H1 (cell line): ENCODE results near the gene TCERG1L. TPM values are rescaled to one million over a fixed set of nuclear protein-coding genes. Genes with fewer than 3 reads are reported as not detected.

Experiments used
- CTCF ChIA-PET: fragments of 300-600 bp; sonication (Branson Sonifier 250); formaldehyde crosslinking; loops from one replicate; lab custom pipeline; 2021; ENCODE audit not compliant: partially characterized antibody; lab: Charles Lee
- POLR2A ChIA-PET: fragments of 300-600 bp; sonication (Branson Sonifier 250); formaldehyde crosslinking; loops from one replicate; lab custom pipeline; 2021; ENCODE audit warnings: inconsistent platforms; ENCODE audit not compliant: partially characterized antibody; lab: Charles Lee
- DNase-seq, 2 experiments: peaks; one replicate each; pipeline versions ENCODE4 v3.0.0 to v3.0.0-alpha.2; 2010 to 2022; ENCODE audit warnings: low spot score in 2 of 2, low read depth in 1 of 2, mixed read lengths in 1 of 2
- FAIRE-seq: peaks from 2 replicates; lab custom pipeline; 2011; peaks lifted over from hg19 to GRCh38; lab: Jason Lieb, UNC
- H2AFZ ChIP-seq: 2 replicates; pipeline ENCODE4 v1.8.1; 2012; ENCODE audit warnings: low read length, inconsistent platforms
- H2AK5ac ChIP-seq: 2 replicates; pipeline ENCODE4 v1.6.1; 2013; ENCODE audit warnings: low read depth, low read length
- H2BK120ac ChIP-seq: replicated peaks from 2 replicates; pipeline ENCODE3; 2013; ENCODE audit warnings: low read depth, low read length, inconsistent platforms
- H2BK12ac ChIP-seq: 2 replicates; pipeline ENCODE4 v1.6.1; 2013; ENCODE audit warnings: low read depth, low read length
- H2BK15ac ChIP-seq: 2 replicates; pipeline ENCODE4 v1.6.1; 2013; ENCODE audit warnings: low read length
- H2BK20ac ChIP-seq: 2 replicates; pipeline ENCODE4 v1.6.1; 2013; ENCODE audit warnings: low read length
- H2BK5ac ChIP-seq: 2 replicates; pipeline ENCODE4 v1.6.1; 2013; ENCODE audit warnings: low read depth, low read length
- H3K14ac ChIP-seq: 2 replicates; pipeline ENCODE4 v1.6.1; 2013; ENCODE audit warnings: inconsistent platforms; ENCODE audit not compliant: insufficient read length
- H3K18ac ChIP-seq: 2 replicates; pipeline ENCODE4 v1.6.1; 2013; ENCODE audit warnings: low read length; ENCODE audit errors: extremely low read depth
- H3K23ac ChIP-seq: 2 replicates; pipeline ENCODE4 v1.6.1; 2013; ENCODE audit warnings: inconsistent platforms; ENCODE audit not compliant: insufficient read length
- H3K23me2 ChIP-seq: 2 replicates; pipeline ENCODE4 v1.6.1; 2013; ENCODE audit warnings: low read depth, low read length
- H3K27ac ChIP-seq: 2 replicates; pipeline ENCODE4 v1.6.1; 2011; ENCODE audit warnings: low read depth, low read length, inconsistent platforms
- H3K27me3 ChIP-seq, 4 experiments: replicated peaks in 1 of 4; 1 replicate in 1 of 4; 2 replicates in 3 of 4; pipeline versions ENCODE4 v1.6.1 to v1.8.1; 2011 to 2013; ENCODE audit warnings: low read length in 3 of 4, mild to moderate bottlenecking in 3 of 4, inconsistent platforms in 2 of 4, mixed read lengths in 2 of 4, moderate library complexity in 1 of 4; ENCODE audit not compliant: control insufficient read depth in 3 of 4, insufficient read depth in 3 of 4; ENCODE audit errors: extremely low read depth in 1 of 4
- H3K36me3 ChIP-seq, 4 experiments: 2 replicates each; pipeline versions ENCODE4 v1.6.1 to v1.8.1; 2011 to 2013; ENCODE audit warnings: mild to moderate bottlenecking in 4 of 4, low read length in 3 of 4, moderate library complexity in 2 of 4, control low read depth in 1 of 4, inconsistent platforms in 1 of 4; ENCODE audit not compliant: insufficient read depth in 4 of 4, control insufficient read depth in 2 of 4
- H3K4ac ChIP-seq: replicated peaks from 2 replicates; pipeline ENCODE3; 2013; ENCODE audit warnings: low read length, low read depth, mixed read lengths, inconsistent platforms; ENCODE audit not compliant: insufficient read length
- H3K4me1 ChIP-seq, 4 experiments: replicated peaks in 1 of 4; 1 replicate in 1 of 4; 2 replicates in 3 of 4; pipeline versions ENCODE4 v1.6.1 to v1.8.1; 2011 to 2013; ENCODE audit warnings: low read length in 3 of 4, inconsistent platforms in 2 of 4, mixed read lengths in 1 of 4; ENCODE audit not compliant: insufficient read depth in 4 of 4, control insufficient read depth in 3 of 4
- H3K4me2 ChIP-seq, 2 experiments: 2 replicates each; pipeline versions ENCODE4 v1.6.1 to v1.8.1; 2011 to 2013; ENCODE audit warnings: low read depth in 2 of 2, low read length in 2 of 2, control low read depth in 1 of 2, inconsistent platforms in 1 of 2, mild to moderate bottlenecking in 1 of 2; ENCODE audit not compliant: insufficient read depth in 1 of 2
- H3K4me3 ChIP-seq, 4 experiments: fragments of 200-600, 300-600 bp in 1 of 4; sonication (generic), shearing (Covaris generic), sonication (Bioruptor Twin) in 1 of 4; 2 replicates each; pipeline versions ENCODE4 v1.5.1 to v1.8.1; 2011 to 2016; ENCODE audit warnings: low read length in 4 of 4, low read depth in 3 of 4, control low read depth in 2 of 4, inconsistent platforms in 2 of 4, mild to moderate bottlenecking in 2 of 4, mixed read lengths in 1 of 4, moderate library complexity in 1 of 4; ENCODE audit not compliant: insufficient read depth in 2 of 4; ENCODE audit errors: extremely low read depth in 1 of 4
- H3K56ac ChIP-seq: replicated peaks from 2 replicates; pipeline ENCODE3; 2013; ENCODE audit warnings: low read depth, mild to moderate bottlenecking, mixed read lengths, low read length, inconsistent platforms; ENCODE audit not compliant: insufficient read length
- H3K79me1 ChIP-seq: 2 replicates; pipeline ENCODE4 v1.6.1; 2013; ENCODE audit warnings: low read depth, low read length, control low read depth
- H3K79me2 ChIP-seq, 2 experiments: 2 replicates each; pipeline versions ENCODE4 v1.6.1 to v1.8.1; 2012 to 2013; ENCODE audit warnings: low read length in 2 of 2, mild to moderate bottlenecking in 2 of 2, inconsistent platforms in 1 of 2; ENCODE audit not compliant: insufficient read depth in 2 of 2, control insufficient read depth in 1 of 2
- H3K9ac ChIP-seq, 4 experiments: replicated peaks in 1 of 4; 1 replicate in 1 of 4; 2 replicates in 3 of 4; pipeline versions ENCODE4 v1.6.1 to v1.8.1; 2011 to 2013; ENCODE audit warnings: low read depth in 3 of 4, low read length in 3 of 4, control low read depth in 2 of 4, mild to moderate bottlenecking in 2 of 4, moderate library complexity in 2 of 4, inconsistent platforms in 1 of 4; ENCODE audit errors: extremely low read depth in 1 of 4
- H3K9me3 ChIP-seq, 2 experiments: 2 replicates each; pipeline versions ENCODE4 v1.6.1 to v1.8.1; 2012 to 2013; ENCODE audit warnings: mild to moderate bottlenecking in 2 of 2, moderate library complexity in 2 of 2, control low read depth in 1 of 2, inconsistent platforms in 1 of 2, low read depth in 1 of 2, low read length in 1 of 2, mixed read lengths in 1 of 2; ENCODE audit not compliant: insufficient read depth in 2 of 2
- H4K20me1 ChIP-seq, 2 experiments: replicated peaks in 1 of 2; 2 replicates each; pipeline versions ENCODE3 to v1.8.1; 2011 to 2013; ENCODE audit warnings: inconsistent platforms in 2 of 2, low read length in 2 of 2, mild to moderate bottlenecking in 1 of 2; ENCODE audit not compliant: insufficient read depth in 2 of 2, control insufficient read depth in 1 of 2
- H4K5ac ChIP-seq: 2 replicates; pipeline ENCODE4 v1.6.1; 2013; ENCODE audit warnings: low read length, low read depth, mixed read lengths, inconsistent platforms; ENCODE audit not compliant: insufficient read length
- H4K8ac ChIP-seq: 2 replicates; pipeline ENCODE4 v1.8.0; 2013; ENCODE audit warnings: mild to moderate bottlenecking, moderate library complexity, low read length, inconsistent platforms; ENCODE audit not compliant: insufficient read depth; ENCODE audit errors: extremely low read depth
- H4K91ac ChIP-seq: replicated peaks from 2 replicates; pipeline ENCODE3; 2013; ENCODE audit warnings: low read length, mixed read lengths, inconsistent platforms; ENCODE audit not compliant: insufficient read length
- SIX5 ChIP-seq: IDR thresholded peaks from 2 replicates; pipeline ENCODE4 v1.6.1; 2011; ENCODE audit warnings: mild to moderate bottlenecking, low read depth, low read length
- TEAD4 ChIP-seq: IDR thresholded peaks from 2 replicates; pipeline ENCODE4 v1.6.1; 2012; ENCODE audit warnings: low read depth, low read length, inconsistent platforms, mixed read lengths
- WGBS, 2 experiments: shearing (Covaris generic) in 1 of 2; methylation state at CpG; one replicate each; pipeline versions ENCODE4 v1.1.6 to v1.1.7; 2013 to 2015; ENCODE audit warnings: low lambda C conversion rate in 2 of 2, mixed read lengths in 2 of 2, inconsistent platforms in 1 of 2, low coverage in 1 of 2, missing lambda C conversion rate in 1 of 2; ENCODE audit not compliant: insufficient replicate concordance in 2 of 2, insufficient coverage in 1 of 2, insufficient read length in 1 of 2; ENCODE audit errors: extremely low coverage in 1 of 2, missing lambda C conversion rate in 1 of 2; 5-methylcytosine and 5-hydroxymethylcytosine counted together
- polyA plus RNA-seq, 7 experiments: library from polyadenylated mRNA; depleted of rRNA in 3 of 7; stranded (reverse) in 5 of 7; unstranded in 2 of 7; fragments of >200 nt in 5 of 7; fragments of 200-250 nt in 2 of 7; gene quantifications; 1 replicate in 5 of 7; 2 replicates in 1 of 7; 4 replicates in 1 of 7; pipeline versions ENCODE4 v1.2.1 to v1.2.3, GENCODE V29; 2011 to 2013; ENCODE audit warnings: missing spikeins in 2 of 7, mixed read lengths in 2 of 7
- total RNA-seq: library from RNA; stranded (reverse); fragmentation: NEBNext Ultra II Directional; extraction: Animal tissue kit (Norgen Biotek cat#: 25700); gene quantifications from 2 replicates; pipeline ENCODE4 v1.2.1, GENCODE V29; 2021

TCERG1L gene
- total and polyA plus RNA-seq, 2 of the 8 experiments (the other 6 are each of a cell fraction or from before 2014, with no cell fraction given) = 3.9 to 6.9 TPM

- H2BK120ac ChIP-seq = no peak overlapping the region
- H3K23me2 ChIP-seq = no peaks in the 10 kb centered on the region
- no peaks in the 10 kb centered on the region for H3K79me2 ChIP-seq
- ChIA-PET CTCF (interaction anchor here (0.6 kb wide), 1 partner anchor 353 kb away, joined by 3 read pairs; no protein-coding TSS in a partner anchor), POLR2A (no interaction called here)
- WGBS, 2 experiments = 93% methylated on average over 11 of the region's 11 CpGs; no CpG with 5 or more reads in 1 of the 2 experiments
- no peaks in the 10 kb centered on the region for H3K4me1 ChIP-seq
- no peak for TF ChIP-seq TEAD4
- no peak for TF ChIP-seq SIX5
- H3K56ac ChIP-seq = no peak overlapping the region
- DNase-seq (no peak), FAIRE-seq (no peak)
- no peak overlapping the region for H2BK15ac ChIP-seq
- no peaks in the 10 kb centered on the region for H3K79me1 ChIP-seq
- no peaks in the 10 kb centered on the region for H3K9me3 ChIP-seq
- no peak overlapping the region for H3K23ac ChIP-seq
- H2BK12ac ChIP-seq = no peak overlapping the region
- H3K14ac ChIP-seq = no peak overlapping the region
- H3K4me3 ChIP-seq = no peak overlapping the region
- no peak overlapping the region for H4K5ac ChIP-seq
- H4K20me1 ChIP-seq = no peaks in the 10 kb centered on the region
- H2BK20ac ChIP-seq = 0 out of 2 replicates have a peak overlapping the region, but pooled peaks have one; percentile 48
- H4K8ac ChIP-seq = no peak overlapping the region
- H3K4ac ChIP-seq = no peak overlapping the region
- no peak overlapping the region for H2BK5ac ChIP-seq
- no peak overlapping the region for H3K18ac ChIP-seq
- no peak overlapping the region for H3K9ac ChIP-seq
- H3K27ac ChIP-seq = no peak overlapping the region
- no peak overlapping the region for H2AFZ ChIP-seq
- no peaks in the 10 kb centered on the region for H3K27me3 ChIP-seq
- no peak overlapping the region for H3K4me2 ChIP-seq
- no peak overlapping the region for H2AK5ac ChIP-seq
- no peaks in the 10 kb centered on the region for H3K36me3 ChIP-seq
- H4K91ac ChIP-seq = no peak overlapping the region
Observed at GRCh38 chr10:131102147-131102546, 209.4 kb downstream of the TCERG1L start.
